WTC11 (cell line): ENCODE data around the gene WNK1. TPM values are rescaled to one million over a fixed set of nuclear protein-coding genes. Genes with fewer than 3 reads are reported as not detected.

Experiments
- ATAC-seq: fragments of 200-7000 bp; cut with Tn5 transposase; 2 replicates; pipeline ENCODE4 v1.10.0; 2021; ENCODE audit warnings: mild to moderate bottlenecking, moderate library complexity
- CTCF ChIA-PET: fragments of 300-600 bp; sonication (Branson Sonifier 250); formaldehyde crosslinking; loops from one replicate; lab custom pipeline; 2021; ENCODE audit warnings: antibody characterized with exemption; lab: Charles Lee
- POLR2A ChIA-PET: fragments of 350-600 bp; sonication (Branson Sonifier 250); formaldehyde crosslinking; loops from one replicate; lab custom pipeline; 2021; ENCODE audit warnings: antibody characterized with exemption; lab: Charles Lee
- DNase-seq: peaks from one replicate; pipeline ENCODE4 v3.0.0; 2021; ENCODE audit warnings: low spot score
- H3K27ac Mint-ChIP-seq: 2 replicates; pipeline ENCODE4 v1.8.0; 2021; ENCODE audit warnings: mixed read lengths
- H3K27me3 Mint-ChIP-seq: 2 replicates; pipeline ENCODE4 v1.8.0; 2021; ENCODE audit warnings: low read depth, mild to moderate bottlenecking, moderate library complexity, mixed read lengths
- H3K36me3 Mint-ChIP-seq: 2 replicates; pipeline ENCODE4 v1.8.0; 2021; ENCODE audit warnings: mixed read lengths
- H3K4me1 Mint-ChIP-seq: 2 replicates; pipeline ENCODE4 v1.8.0; 2022; ENCODE audit warnings: mixed read lengths
- H3K4me3 Mint-ChIP-seq: 2 replicates; pipeline ENCODE4 v1.8.0; 2021; ENCODE audit warnings: mild to moderate bottlenecking, moderate library complexity, mixed read lengths
- H3K9me3 Mint-ChIP-seq: 2 replicates; pipeline ENCODE4 v1.8.0; 2021; ENCODE audit warnings: mixed read lengths
- ATF1 ChIP-seq: sonication (generic); formaldehyde crosslinking; IDR thresholded peaks from 2 replicates; pipeline ENCODE4 v1.8.1; 2023; ENCODE audit warnings: mild to moderate bottlenecking, moderate library complexity, missing genetic modification reagents
- ESRRA ChIP-seq: sonication (generic); formaldehyde crosslinking; IDR thresholded peaks from 2 replicates; pipeline ENCODE4 v1.8.1; 2022; ENCODE audit warnings: mild to moderate bottlenecking, missing genetic modification reagents, borderline replicate concordance
- FOXP1 ChIP-seq: sonication (generic); formaldehyde crosslinking; IDR thresholded peaks from 2 replicates; pipeline ENCODE4 v1.8.0; 2022; ENCODE audit warnings: missing genetic modification reagents, mild to moderate bottlenecking, moderate library complexity, borderline replicate concordance
- JUN ChIP-seq: sonication (generic); formaldehyde crosslinking; IDR thresholded peaks from 2 replicates; pipeline ENCODE4 v1.8.0; 2023; ENCODE audit warnings: mild to moderate bottlenecking, missing genetic modification reagents
- NFATC4 ChIP-seq: fragments of 250-450 bp; sonication (Bioruptor Pico); IDR thresholded peaks from 2 replicates; pipeline ENCODE4 v1.9.0; 2021; ENCODE audit warnings: mild to moderate bottlenecking
- RELA ChIP-seq: sonication (generic); formaldehyde crosslinking; IDR thresholded peaks from 2 replicates; pipeline ENCODE4 v1.8.1; 2022; ENCODE audit warnings: missing genetic modification reagents, mild to moderate bottlenecking, borderline replicate concordance
- SMAD3 ChIP-seq: sonication (generic); formaldehyde crosslinking; IDR thresholded peaks from 2 replicates; pipeline ENCODE4 v1.8.0; 2022; ENCODE audit warnings: missing genetic modification reagents, mild to moderate bottlenecking, borderline replicate concordance
- ZNF138 ChIP-seq: sonication (generic); formaldehyde crosslinking; conservative IDR thresholded peaks from 2 replicates; pipeline ENCODE4 v1.8.1; 2022; ENCODE audit warnings: mild to moderate bottlenecking, moderate library complexity, missing genetic modification reagents
- ZNF396 ChIP-seq: fragments of 250-450 bp; sonication (Bioruptor Pico); IDR thresholded peaks from 2 replicates; pipeline ENCODE4 v1.8.0; 2021; ENCODE audit warnings: mild to moderate bottlenecking, moderate library complexity, borderline replicate concordance
- total RNA-seq: library from RNA; stranded (reverse); gene quantifications from 3 replicates; pipeline ENCODE4 v1.2.3, GENCODE V29; 2021
- TF ChIP-seq, protein P1 (sequence below): fragments of 200-600 bp; IDR thresholded peaks from 2 replicates; pipeline ENCODE4 v1.8.0; 2022; ENCODE audit warnings: antibody characterized with exemption
- TF ChIP-seq, protein P2 (sequence below): fragments of 250-450 bp; sonication (Bioruptor Pico); conservative IDR thresholded peaks from 2 replicates; pipeline ENCODE4 v1.9.0; 2021; ENCODE audit warnings: mild to moderate bottlenecking
- TF ChIP-seq, protein P3 (sequence below): sonication (generic); formaldehyde crosslinking; IDR thresholded peaks from 2 replicates; pipeline ENCODE4 v1.8.0; 2023; ENCODE audit warnings: missing genetic modification reagents
- TF ChIP-seq, protein P4 (sequence below): fragments of 250-450 bp; sonication (Bioruptor Pico); IDR thresholded peaks from 2 replicates; pipeline ENCODE4 v1.9.0; 2021; ENCODE audit warnings: mild to moderate bottlenecking, borderline replicate concordance
- TF ChIP-seq, protein P5 (sequence below): sonication (generic); formaldehyde crosslinking; IDR thresholded peaks from 2 replicates; pipeline ENCODE4 v1.8.1; 2022; ENCODE audit warnings: low read depth, mild to moderate bottlenecking, moderate library complexity, missing genetic modification reagents, borderline replicate concordance
- TF ChIP-seq, protein P6 (sequence below): fragments of 250-450 bp; sonication (Bioruptor Pico); IDR thresholded peaks from 2 replicates; pipeline ENCODE4 v1.8.0; 2021; ENCODE audit warnings: mild to moderate bottlenecking
- TF ChIP-seq, protein P7 (sequence below): sonication (generic); formaldehyde crosslinking; IDR thresholded peaks from 2 replicates; pipeline ENCODE4 v1.8.0; 2022; ENCODE audit warnings: mild to moderate bottlenecking, missing genetic modification reagents
- TF ChIP-seq, protein P8 (sequence below): fragments of 250-450 bp; sonication (Bioruptor Pico); IDR thresholded peaks from 2 replicates; pipeline ENCODE4 v2.1.2; 2022; ENCODE audit warnings: mild to moderate bottlenecking, moderate library complexity
- TF ChIP-seq, protein P9 (sequence below): sonication (generic); formaldehyde crosslinking; IDR thresholded peaks from 2 replicates; pipeline ENCODE4 v1.8.1; 2022; ENCODE audit warnings: missing genetic modification reagents, borderline replicate concordance

The WNK1 gene
- total RNA-seq, 1 experiment from 2014 or later, result 118 TPM

DNA sequence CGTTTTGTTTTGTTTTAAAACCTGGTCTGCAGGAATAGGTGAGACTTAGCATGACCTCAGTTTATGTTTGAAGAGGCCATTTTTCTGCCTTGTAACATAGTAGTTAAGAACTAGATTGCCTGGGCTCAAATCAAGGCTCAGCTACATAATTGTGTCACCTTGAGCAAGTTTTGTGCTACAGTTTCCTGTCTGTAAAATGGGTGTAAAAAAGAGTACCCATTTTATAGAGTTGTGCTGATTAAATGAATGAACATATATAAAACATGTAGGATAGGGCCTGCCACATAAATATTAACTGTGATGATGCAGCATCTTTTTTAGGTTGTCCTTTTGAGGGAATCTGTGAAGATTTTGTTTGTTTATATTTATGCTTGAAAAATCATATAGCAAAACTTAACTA lies 7.2 kb downstream of the WNK1 start:
- ChIA-PET POLR2A (no interaction called here), CTCF (no interaction called here)
- peaks cover 14% of the 10 kb centered on the region for H3K36me3 Mint-ChIP-seq
- peak overlapping the region; percentile 31; the same call in 1 of the 2 replicates for H3K27ac Mint-ChIP-seq
- H3K4me3 Mint-ChIP-seq, result no peak overlapping the region
- no peak for DNase-seq
- H3K27me3 Mint-ChIP-seq, result no peaks in the 10 kb centered on the region
- no peak for ATAC-seq
- TF ChIP-seq, protein P1, sequence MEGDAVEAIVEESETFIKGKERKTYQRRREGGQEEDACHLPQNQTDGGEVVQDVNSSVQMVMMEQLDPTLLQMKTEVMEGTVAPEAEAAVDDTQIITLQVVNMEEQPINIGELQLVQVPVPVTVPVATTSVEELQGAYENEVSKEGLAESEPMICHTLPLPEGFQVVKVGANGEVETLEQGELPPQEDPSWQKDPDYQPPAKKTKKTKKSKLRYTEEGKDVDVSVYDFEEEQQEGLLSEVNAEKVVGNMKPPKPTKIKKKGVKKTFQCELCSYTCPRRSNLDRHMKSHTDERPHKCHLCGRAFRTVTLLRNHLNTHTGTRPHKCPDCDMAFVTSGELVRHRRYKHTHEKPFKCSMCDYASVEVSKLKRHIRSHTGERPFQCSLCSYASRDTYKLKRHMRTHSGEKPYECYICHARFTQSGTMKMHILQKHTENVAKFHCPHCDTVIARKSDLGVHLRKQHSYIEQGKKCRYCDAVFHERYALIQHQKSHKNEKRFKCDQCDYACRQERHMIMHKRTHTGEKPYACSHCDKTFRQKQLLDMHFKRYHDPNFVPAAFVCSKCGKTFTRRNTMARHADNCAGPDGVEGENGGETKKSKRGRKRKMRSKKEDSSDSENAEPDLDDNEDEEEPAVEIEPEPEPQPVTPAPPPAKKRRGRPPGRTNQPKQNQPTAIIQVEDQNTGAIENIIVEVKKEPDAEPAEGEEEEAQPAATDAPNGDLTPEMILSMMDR, result no peak
- TF ChIP-seq, protein P2, sequence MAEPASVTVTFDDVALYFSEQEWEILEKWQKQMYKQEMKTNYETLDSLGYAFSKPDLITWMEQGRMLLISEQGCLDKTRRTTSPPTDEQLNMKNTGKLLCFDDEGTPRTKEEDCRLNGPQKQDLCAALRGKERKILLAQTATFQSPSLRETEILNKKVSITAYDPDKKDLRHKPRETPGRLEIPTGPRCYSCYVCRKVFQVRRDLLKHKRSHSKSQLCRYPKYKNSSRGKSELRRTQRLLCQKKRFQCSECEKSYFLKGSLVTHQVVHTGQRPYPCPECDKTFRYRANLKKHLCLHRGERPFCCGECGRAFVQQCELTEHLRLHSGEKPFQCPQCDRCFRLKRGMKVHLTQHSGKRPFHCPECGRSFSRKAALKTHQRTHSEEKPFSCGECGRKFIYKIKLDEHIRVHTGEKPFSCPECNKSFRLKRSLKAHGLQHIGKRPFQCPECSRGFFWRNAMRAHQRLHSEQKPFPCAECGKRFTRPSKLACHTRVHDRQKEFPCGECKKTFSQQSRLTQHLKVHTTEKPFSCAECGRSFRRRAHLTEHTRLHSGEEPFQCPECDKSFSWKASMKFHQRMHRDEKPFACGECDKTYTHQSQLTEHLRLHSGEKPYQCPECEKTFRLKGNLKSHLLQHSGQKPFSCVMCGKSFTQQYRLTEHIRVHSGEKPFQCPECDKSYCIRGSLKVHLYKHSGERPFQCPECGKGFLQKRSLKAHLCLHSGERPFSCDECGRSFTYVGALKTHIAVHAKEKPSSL (CRISPR knock-in tag), result no peak
- TF ChIP-seq ATF1, result no peak
- TF ChIP-seq, protein P3, sequence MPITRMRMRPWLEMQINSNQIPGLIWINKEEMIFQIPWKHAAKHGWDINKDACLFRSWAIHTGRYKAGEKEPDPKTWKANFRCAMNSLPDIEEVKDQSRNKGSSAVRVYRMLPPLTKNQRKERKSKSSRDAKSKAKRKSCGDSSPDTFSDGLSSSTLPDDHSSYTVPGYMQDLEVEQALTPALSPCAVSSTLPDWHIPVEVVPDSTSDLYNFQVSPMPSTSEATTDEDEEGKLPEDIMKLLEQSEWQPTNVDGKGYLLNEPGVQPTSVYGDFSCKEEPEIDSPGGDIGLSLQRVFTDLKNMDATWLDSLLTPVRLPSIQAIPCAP (CRISPR knock-in tag), result no peak
- no peak for TF ChIP-seq FOXP1
- TF ChIP-seq JUN (CRISPR knock-in tag), result no peak
- TF ChIP-seq ZNF396 (CRISPR knock-in tag), result no peak
- TF ChIP-seq, protein P4, sequence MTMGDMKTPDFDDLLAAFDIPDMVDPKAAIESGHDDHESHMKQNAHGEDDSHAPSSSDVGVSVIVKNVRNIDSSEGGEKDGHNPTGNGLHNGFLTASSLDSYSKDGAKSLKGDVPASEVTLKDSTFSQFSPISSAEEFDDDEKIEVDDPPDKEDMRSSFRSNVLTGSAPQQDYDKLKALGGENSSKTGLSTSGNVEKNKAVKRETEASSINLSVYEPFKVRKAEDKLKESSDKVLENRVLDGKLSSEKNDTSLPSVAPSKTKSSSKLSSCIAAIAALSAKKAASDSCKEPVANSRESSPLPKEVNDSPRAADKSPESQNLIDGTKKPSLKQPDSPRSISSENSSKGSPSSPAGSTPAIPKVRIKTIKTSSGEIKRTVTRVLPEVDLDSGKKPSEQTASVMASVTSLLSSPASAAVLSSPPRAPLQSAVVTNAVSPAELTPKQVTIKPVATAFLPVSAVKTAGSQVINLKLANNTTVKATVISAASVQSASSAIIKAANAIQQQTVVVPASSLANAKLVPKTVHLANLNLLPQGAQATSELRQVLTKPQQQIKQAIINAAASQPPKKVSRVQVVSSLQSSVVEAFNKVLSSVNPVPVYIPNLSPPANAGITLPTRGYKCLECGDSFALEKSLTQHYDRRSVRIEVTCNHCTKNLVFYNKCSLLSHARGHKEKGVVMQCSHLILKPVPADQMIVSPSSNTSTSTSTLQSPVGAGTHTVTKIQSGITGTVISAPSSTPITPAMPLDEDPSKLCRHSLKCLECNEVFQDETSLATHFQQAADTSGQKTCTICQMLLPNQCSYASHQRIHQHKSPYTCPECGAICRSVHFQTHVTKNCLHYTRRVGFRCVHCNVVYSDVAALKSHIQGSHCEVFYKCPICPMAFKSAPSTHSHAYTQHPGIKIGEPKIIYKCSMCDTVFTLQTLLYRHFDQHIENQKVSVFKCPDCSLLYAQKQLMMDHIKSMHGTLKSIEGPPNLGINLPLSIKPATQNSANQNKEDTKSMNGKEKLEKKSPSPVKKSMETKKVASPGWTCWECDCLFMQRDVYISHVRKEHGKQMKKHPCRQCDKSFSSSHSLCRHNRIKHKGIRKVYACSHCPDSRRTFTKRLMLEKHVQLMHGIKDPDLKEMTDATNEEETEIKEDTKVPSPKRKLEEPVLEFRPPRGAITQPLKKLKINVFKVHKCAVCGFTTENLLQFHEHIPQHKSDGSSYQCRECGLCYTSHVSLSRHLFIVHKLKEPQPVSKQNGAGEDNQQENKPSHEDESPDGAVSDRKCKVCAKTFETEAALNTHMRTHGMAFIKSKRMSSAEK (CRISPR knock-in tag), result no peak
- TF ChIP-seq NFATC4, result no peak
- TF ChIP-seq RELA, result no peak
- TF ChIP-seq, protein P5, sequence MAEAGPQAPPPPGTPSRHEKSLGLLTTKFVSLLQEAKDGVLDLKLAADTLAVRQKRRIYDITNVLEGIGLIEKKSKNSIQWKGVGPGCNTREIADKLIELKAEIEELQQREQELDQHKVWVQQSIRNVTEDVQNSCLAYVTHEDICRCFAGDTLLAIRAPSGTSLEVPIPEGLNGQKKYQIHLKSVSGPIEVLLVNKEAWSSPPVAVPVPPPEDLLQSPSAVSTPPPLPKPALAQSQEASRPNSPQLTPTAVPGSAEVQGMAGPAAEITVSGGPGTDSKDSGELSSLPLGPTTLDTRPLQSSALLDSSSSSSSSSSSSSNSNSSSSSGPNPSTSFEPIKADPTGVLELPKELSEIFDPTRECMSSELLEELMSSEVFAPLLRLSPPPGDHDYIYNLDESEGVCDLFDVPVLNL (CRISPR knock-in tag), result no peak
- TF ChIP-seq SMAD3 (CRISPR knock-in tag), result no peak
- TF ChIP-seq ZNF138 (CRISPR knock-in tag), result no peak
- TF ChIP-seq, protein P6, sequence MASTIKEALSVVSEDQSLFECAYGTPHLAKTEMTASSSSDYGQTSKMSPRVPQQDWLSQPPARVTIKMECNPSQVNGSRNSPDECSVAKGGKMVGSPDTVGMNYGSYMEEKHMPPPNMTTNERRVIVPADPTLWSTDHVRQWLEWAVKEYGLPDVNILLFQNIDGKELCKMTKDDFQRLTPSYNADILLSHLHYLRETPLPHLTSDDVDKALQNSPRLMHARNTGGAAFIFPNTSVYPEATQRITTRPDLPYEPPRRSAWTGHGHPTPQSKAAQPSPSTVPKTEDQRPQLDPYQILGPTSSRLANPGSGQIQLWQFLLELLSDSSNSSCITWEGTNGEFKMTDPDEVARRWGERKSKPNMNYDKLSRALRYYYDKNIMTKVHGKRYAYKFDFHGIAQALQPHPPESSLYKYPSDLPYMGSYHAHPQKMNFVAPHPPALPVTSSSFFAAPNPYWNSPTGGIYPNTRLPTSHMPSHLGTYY, result no peak
- TF ChIP-seq, protein P7, sequence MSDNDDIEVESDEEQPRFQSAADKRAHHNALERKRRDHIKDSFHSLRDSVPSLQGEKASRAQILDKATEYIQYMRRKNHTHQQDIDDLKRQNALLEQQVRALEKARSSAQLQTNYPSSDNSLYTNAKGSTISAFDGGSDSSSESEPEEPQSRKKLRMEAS, result no peak
- TF ChIP-seq, protein P8, sequence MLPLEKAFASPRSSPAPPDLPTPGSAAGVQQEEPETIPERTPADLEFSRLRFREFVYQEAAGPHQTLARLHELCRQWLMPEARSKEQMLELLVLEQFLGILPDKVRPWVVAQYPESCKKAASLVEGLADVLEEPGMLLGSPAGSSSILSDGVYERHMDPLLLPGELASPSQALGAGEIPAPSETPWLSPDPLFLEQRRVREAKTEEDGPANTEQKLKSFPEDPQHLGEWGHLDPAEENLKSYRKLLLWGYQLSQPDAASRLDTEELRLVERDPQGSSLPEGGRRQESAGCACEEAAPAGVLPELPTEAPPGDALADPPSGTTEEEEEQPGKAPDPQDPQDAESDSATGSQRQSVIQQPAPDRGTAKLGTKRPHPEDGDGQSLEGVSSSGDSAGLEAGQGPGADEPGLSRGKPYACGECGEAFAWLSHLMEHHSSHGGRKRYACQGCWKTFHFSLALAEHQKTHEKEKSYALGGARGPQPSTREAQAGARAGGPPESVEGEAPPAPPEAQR (CRISPR knock-in tag), result no peak
- TF ChIP-seq, protein P9, sequence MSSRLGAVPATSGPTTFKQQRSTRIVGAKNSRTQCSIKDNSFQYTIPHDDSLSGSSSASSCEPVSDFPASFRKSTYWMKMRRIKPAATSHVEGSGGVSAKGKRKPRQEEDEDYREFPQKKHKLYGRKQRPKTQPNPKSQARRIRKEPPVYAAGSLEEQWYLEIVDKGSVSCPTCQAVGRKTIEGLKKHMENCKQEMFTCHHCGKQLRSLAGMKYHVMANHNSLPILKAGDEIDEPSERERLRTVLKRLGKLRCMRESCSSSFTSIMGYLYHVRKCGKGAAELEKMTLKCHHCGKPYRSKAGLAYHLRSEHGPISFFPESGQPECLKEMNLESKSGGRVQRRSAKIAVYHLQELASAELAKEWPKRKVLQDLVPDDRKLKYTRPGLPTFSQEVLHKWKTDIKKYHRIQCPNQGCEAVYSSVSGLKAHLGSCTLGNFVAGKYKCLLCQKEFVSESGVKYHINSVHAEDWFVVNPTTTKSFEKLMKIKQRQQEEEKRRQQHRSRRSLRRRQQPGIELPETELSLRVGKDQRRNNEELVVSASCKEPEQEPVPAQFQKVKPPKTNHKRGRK (CRISPR knock-in tag), result no peak
- TF ChIP-seq ESRRA (CRISPR knock-in tag), result no peak
- H3K9me3 Mint-ChIP-seq, result no peaks in the 10 kb centered on the region
- H3K4me1 Mint-ChIP-seq, result peaks cover 35% of the 10 kb centered on the region
